ENCODE measurements around the gene CCDC50.

CCDC50 gene

DNA sequence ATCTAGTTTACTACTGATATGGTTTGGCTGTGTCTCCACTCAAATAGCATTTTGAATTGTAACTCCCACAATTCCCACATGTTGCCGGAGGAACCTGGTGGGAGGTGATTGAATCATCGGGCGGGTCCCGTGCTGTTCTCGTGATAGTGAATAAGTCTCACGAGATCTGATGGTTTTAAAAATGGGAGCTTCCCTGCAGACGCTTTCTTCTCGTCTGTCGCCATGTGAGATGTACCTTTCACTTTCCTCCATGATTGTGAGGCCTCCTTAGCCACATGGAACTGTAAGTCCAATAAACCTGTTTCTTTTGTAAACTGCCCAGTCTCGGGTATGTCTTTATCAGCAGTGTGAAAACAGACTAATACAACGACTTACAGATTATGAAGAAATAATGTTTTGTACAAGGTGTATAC, 96.1 kb downstream of the CCDC50 start:
- no peak overlapping the region for H3K4me3 ChIP-seq (ENCODE audit: low read length)
- no peak overlapping the region for H3K9ac ChIP-seq (ENCODE audit: low read length)
- no peaks in the 10 kb centered on the region for H3K4me1 ChIP-seq (ENCODE audit: control insufficient read depth, insufficient read depth, low read length)
- no peak overlapping the region for H3K27ac ChIP-seq (ENCODE audit: low read depth, low read length)
- H3K27me3 ChIP-seq (ENCODE audit: control insufficient read depth, insufficient read depth, low read length): no peaks in the 10 kb centered on the region
- H3K36me3 ChIP-seq (ENCODE audit: control insufficient read depth, insufficient read depth, low read length): no peaks in the 10 kb centered on the region

GRCh38 chr3:191426311-191426710, 97.1 kb downstream of the CCDC50 start:
- no peak overlapping the region for H3K27ac ChIP-seq (ENCODE audit: low read depth, low read length)
- no peaks in the 10 kb centered on the region for H3K4me1 ChIP-seq (ENCODE audit: control insufficient read depth, insufficient read depth, low read length)
- no peaks in the 10 kb centered on the region for H3K27me3 ChIP-seq (ENCODE audit: control insufficient read depth, insufficient read depth, low read length)
- H3K9ac ChIP-seq (ENCODE audit: low read length): no peak overlapping the region
- H3K4me3 ChIP-seq (ENCODE audit: low read length): no peak overlapping the region
- no peaks in the 10 kb centered on the region for H3K36me3 ChIP-seq (ENCODE audit: control insufficient read depth, insufficient read depth, low read length)

DNA sequence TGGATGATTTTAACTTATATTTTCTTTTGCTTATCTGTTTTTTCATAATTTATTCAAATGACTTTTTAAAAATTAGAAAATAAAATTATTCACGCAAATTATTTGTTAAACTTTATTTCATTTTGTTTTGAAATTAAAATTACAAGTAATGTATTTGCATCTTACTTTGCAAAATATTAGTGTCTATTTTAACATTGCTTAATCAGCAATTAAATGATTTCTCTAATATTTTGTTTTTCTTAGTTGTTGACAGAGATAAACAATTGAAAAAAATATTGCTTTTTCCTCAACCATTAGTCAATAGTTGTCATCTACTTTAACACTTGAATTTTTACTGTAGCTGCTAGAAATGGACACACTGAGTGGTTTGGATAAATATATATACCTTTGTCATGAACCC, 99.0 kb downstream of the CCDC50 start:
- H3K4me3 ChIP-seq (ENCODE audit: low read length): no peak overlapping the region
- H3K4me1 ChIP-seq (ENCODE audit: control insufficient read depth, insufficient read depth, low read length): no peaks in the 10 kb centered on the region
- no peaks in the 10 kb centered on the region for H3K36me3 ChIP-seq (ENCODE audit: control insufficient read depth, insufficient read depth, low read length)
- H3K27me3 ChIP-seq (ENCODE audit: control insufficient read depth, insufficient read depth, low read length): no peaks in the 10 kb centered on the region
- no peak overlapping the region for H3K9ac ChIP-seq (ENCODE audit: low read length)
- no peak overlapping the region for H3K27ac ChIP-seq (ENCODE audit: low read depth, low read length)

- Histone ChIP-seq H3K9ac (ENCODE audit: low read length) (no peak overlapping the region), H3K27ac (ENCODE audit: low read depth, low read length) (no peak overlapping the region), H3K27me3 (ENCODE audit: control insufficient read depth, insufficient read depth, low read length) (no peaks in the 10 kb centered on the region), H3K4me1 (ENCODE audit: control insufficient read depth, insufficient read depth, low read length) (no peaks in the 10 kb centered on the region), H3K4me3 (ENCODE audit: low read length) (no peak overlapping the region), H3K36me3 (ENCODE audit: control insufficient read depth, insufficient read depth, low read length) (no peaks in the 10 kb centered on the region)
Measured at GRCh38 chr3:191430103-191430502, 100.9 kb downstream of the CCDC50 start.

- Histone ChIP-seq H3K4me1 (ENCODE audit: control insufficient read depth, insufficient read depth, low read length) (no peaks in the 10 kb centered on the region), H3K9ac (ENCODE audit: low read length) (no peak overlapping the region), H3K27ac (ENCODE audit: low read depth, low read length) (no peak overlapping the region), H3K36me3 (ENCODE audit: control insufficient read depth, insufficient read depth, low read length) (no peaks in the 10 kb centered on the region), H3K27me3 (ENCODE audit: control insufficient read depth, insufficient read depth, low read length) (no peaks in the 10 kb centered on the region), H3K4me3 (ENCODE audit: low read length) (no peak overlapping the region)
Measured at GRCh38 chr3:191431160-191431822, 102.1 kb downstream of the CCDC50 start.

DNA sequence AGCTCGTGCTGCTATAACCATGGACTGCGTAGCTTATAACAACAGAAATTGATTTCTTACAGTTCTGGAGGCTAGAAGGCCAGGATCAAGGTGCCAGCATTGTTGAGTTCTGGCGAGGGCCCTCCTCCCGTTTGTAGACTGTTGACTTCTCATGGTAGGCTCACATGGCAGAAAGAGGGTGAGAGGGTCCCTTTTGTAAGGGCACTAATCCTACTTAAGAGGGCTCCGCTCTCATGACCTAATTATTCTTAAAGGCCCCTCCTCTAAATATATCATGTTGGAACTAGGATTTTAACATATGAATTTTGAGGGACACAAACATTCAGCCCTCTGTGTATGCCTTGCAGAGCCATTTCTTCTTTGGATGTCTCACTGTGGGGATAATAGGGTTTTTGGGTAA, 103.0 kb downstream of the CCDC50 start:
- Histone ChIP-seq H3K4me1 (ENCODE audit: control insufficient read depth, insufficient read depth, low read length) (no peaks in the 10 kb centered on the region), H3K36me3 (ENCODE audit: control insufficient read depth, insufficient read depth, low read length) (no peaks in the 10 kb centered on the region), H3K27ac (ENCODE audit: low read depth, low read length) (no peak overlapping the region)

DNA sequence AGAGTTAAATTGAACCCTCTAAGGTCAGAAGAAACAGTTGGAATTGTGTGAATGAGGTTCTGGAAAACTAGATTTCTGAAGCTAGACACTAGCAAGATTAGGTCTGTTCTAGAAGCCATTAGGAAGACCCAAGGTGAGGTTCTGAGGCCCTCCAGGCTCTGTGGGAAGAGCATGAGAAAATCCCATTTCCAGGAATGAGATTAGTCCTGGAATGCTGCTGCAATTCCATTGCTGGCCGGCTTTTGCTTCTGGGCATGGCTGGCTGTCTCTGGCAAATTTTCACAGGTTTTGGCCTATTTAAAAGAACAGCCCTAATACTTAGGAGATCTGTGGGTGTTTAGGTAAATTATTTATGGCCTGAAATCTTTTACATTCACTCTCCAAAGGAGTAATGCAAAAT, 104.8 kb downstream of the CCDC50 start:
- Histone ChIP-seq H3K27ac (ENCODE audit: low read depth, low read length) (no peak overlapping the region), H3K4me1 (ENCODE audit: control insufficient read depth, insufficient read depth, low read length) (no peaks in the 10 kb centered on the region), H3K36me3 (ENCODE audit: control insufficient read depth, insufficient read depth, low read length) (no peaks in the 10 kb centered on the region), H3K27me3 (ENCODE audit: control insufficient read depth, insufficient read depth, low read length) (no peaks in the 10 kb centered on the region), H3K4me3 (ENCODE audit: low read length) (no peak overlapping the region), H3K9ac (ENCODE audit: low read length) (no peak overlapping the region)

More for the DNA sequence above, 103.0 kb downstream of the CCDC50 start:
- Histone ChIP-seq H3K27me3 (ENCODE audit: control insufficient read depth, insufficient read depth, low read length) (no peaks in the 10 kb centered on the region), H3K9ac (ENCODE audit: low read length) (no peak overlapping the region), H3K4me3 (ENCODE audit: low read length) (no peak overlapping the region)

- no peak overlapping the region for H3K4me3 ChIP-seq (ENCODE audit: low read length)
- H3K4me1 ChIP-seq (ENCODE audit: control insufficient read depth, insufficient read depth, low read length): no peaks in the 10 kb centered on the region
- H3K9ac ChIP-seq (ENCODE audit: low read length): no peak overlapping the region
- H3K27ac ChIP-seq (ENCODE audit: low read depth, low read length): no peak overlapping the region
- no peaks in the 10 kb centered on the region for H3K36me3 ChIP-seq (ENCODE audit: control insufficient read depth, insufficient read depth, low read length)
- H3K27me3 ChIP-seq (ENCODE audit: control insufficient read depth, insufficient read depth, low read length): no peaks in the 10 kb centered on the region
Measured at GRCh38 chr3:191435981-191436380, 106.8 kb downstream of the CCDC50 start.

DNA sequence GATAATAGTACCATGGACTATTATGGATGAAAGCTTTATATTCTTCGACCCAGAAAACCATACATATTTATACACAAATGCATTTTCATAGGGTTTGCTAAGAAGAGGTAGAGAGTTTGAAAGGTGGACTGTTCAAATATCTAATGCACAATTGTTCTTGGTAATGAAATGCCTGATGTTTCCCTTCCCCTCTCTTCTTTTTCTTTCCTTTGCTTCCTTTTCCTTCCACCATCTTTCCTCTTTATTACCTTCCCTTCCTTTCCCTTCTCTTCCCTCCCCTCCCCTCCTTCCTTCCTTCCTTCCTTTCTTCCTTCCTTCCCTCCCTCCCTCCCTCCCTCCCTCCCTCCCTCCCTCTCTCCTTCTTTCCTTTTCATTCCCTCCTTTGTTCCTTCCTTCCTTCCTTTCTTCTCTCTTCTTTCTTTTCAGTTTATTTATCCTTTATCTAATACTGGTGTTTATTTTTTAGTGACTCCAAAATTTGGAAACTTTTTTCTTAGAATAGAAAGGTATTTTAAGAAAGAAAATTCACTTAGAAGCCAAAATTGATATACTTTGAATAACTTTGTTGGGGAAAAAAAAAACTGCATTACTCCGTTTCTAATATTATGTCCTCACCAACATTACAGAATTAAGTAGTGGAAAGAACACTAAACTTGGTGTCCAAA, 109.1 kb downstream of the CCDC50 start:
- Histone ChIP-seq H3K36me3 (ENCODE audit: control insufficient read depth, insufficient read depth, low read length) (no peaks in the 10 kb centered on the region), H3K27ac (ENCODE audit: low read depth, low read length) (no peak overlapping the region), H3K9ac (ENCODE audit: low read length) (no peak overlapping the region), H3K4me1 (ENCODE audit: control insufficient read depth, insufficient read depth, low read length) (no peaks in the 10 kb centered on the region), H3K27me3 (ENCODE audit: control insufficient read depth, insufficient read depth, low read length) (no peaks in the 10 kb centered on the region), H3K4me3 (ENCODE audit: low read length) (no peak overlapping the region)

DNA sequence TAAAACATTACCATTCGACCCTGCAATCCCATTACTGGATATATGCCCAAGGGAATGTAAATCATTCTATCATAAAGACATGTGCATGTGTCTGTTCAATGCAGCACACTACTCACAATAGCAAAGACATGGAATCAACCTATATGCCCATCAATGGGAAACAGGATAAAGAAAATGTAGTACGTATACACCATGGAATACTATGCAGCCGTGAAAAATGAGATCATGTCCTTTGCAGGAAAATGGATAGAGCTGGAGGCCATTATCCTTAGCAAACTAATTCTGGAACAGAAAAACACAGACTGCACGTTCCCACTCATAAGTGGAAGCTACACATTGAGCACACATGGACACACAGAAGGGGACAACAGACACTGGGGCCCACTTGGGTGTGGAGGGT, 111.3 kb downstream of the CCDC50 start:
- Histone ChIP-seq H3K36me3 (ENCODE audit: control insufficient read depth, insufficient read depth, low read length) (no peaks in the 10 kb centered on the region), H3K27me3 (ENCODE audit: control insufficient read depth, insufficient read depth, low read length) (no peaks in the 10 kb centered on the region), H3K4me3 (ENCODE audit: low read length) (no peak overlapping the region), H3K27ac (ENCODE audit: low read depth, low read length) (no peak overlapping the region), H3K9ac (ENCODE audit: low read length) (no peak overlapping the region), H3K4me1 (ENCODE audit: control insufficient read depth, insufficient read depth, low read length) (no peaks in the 10 kb centered on the region)

GRCh38 chr3:191441687-191442086, 112.5 kb downstream of the CCDC50 start:
- no peaks in the 10 kb centered on the region for H3K36me3 ChIP-seq (ENCODE audit: control insufficient read depth, insufficient read depth, low read length)
- H3K4me1 ChIP-seq (ENCODE audit: control insufficient read depth, insufficient read depth, low read length): no peaks in the 10 kb centered on the region
- H3K27ac ChIP-seq (ENCODE audit: low read depth, low read length): no peak overlapping the region
- H3K27me3 ChIP-seq (ENCODE audit: control insufficient read depth, insufficient read depth, low read length): no peaks in the 10 kb centered on the region
- no peak overlapping the region for H3K4me3 ChIP-seq (ENCODE audit: low read length)
- H3K9ac ChIP-seq (ENCODE audit: low read length): no peak overlapping the region

DNA sequence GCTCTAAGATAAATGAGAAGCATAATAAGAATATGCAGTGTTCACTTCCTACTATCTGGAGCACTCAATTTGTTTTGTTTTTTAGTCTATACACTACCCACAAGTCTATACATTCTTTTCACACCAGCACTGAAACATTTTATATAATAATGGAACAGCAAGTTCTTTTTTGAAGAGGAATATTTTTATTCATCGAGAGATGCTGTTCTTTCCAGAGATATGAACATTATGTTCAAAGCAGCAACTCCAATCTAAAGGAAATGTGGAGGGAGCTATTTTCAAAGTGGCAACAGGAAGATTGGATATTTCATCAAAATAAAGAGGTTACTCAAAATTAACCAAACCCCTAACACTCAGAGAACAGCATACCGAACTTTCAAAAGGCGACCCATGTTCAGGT, 115.4 kb downstream of the CCDC50 start:
- no peaks in the 10 kb centered on the region for H3K4me1 ChIP-seq (ENCODE audit: control insufficient read depth, insufficient read depth, low read length)
- H3K4me3 ChIP-seq (ENCODE audit: low read length): no peak overlapping the region
- H3K27me3 ChIP-seq (ENCODE audit: control insufficient read depth, insufficient read depth, low read length): no peaks in the 10 kb centered on the region
- H3K27ac ChIP-seq (ENCODE audit: low read depth, low read length): no peak overlapping the region
- no peaks in the 10 kb centered on the region for H3K36me3 ChIP-seq (ENCODE audit: control insufficient read depth, insufficient read depth, low read length)
- H3K9ac ChIP-seq (ENCODE audit: low read length): no peak overlapping the region
